Activated CD4-positive, alpha-beta memory T cell treated with anti-CD3 and anti-CD28 coated beads for 36 hours (primary cell): Measurements from ENCODE around the gene CAPN15. TPM values are rescaled to one million over a fixed set of nuclear protein-coding genes. Genes with fewer than 3 reads are reported as not detected.
A peak's percentile ranks its signal among the peaks of the same experiment; 100 is the strongest.

Experiments used
- CTCF ChIA-PET: fragments of 350-600 bp; sonication (Branson Sonifier 250); formaldehyde crosslinking; loops from one replicate; lab custom pipeline; 2021; ENCODE audit warnings: antibody characterized with exemption, inconsistent platforms; lab: Charles Lee
- POLR2A ChIA-PET: fragments of 350-600 bp; sonication (Branson Sonifier 250); formaldehyde crosslinking; loops from one replicate; lab custom pipeline; 2021; ENCODE audit warnings: antibody characterized with exemption; lab: Charles Lee
- DNase-seq: peaks from one replicate; pipeline ENCODE4 v3.0.0-alpha.2; 2020
- H3K27ac Mint-ChIP-seq: one replicate; pipeline ENCODE4 v1.8.0; 2021; ENCODE audit warnings: mixed read lengths
- H3K27me3 Mint-ChIP-seq: one replicate; pipeline ENCODE4 v1.8.0; 2021; ENCODE audit warnings: mixed read lengths
- H3K36me3 Mint-ChIP-seq: one replicate; pipeline ENCODE4 v1.8.0; 2021; ENCODE audit warnings: mixed read lengths
- H3K4me1 Mint-ChIP-seq: one replicate; pipeline ENCODE4 v1.8.0; 2021; ENCODE audit warnings: low read depth, mixed read lengths
- H3K4me3 Mint-ChIP-seq: one replicate; pipeline ENCODE4 v1.8.0; 2021; ENCODE audit warnings: mild to moderate bottlenecking, mixed read lengths
- H3K9me3 Mint-ChIP-seq: one replicate; pipeline ENCODE4 v1.8.0; 2021; ENCODE audit warnings: mixed read lengths
- intact Hi-C: fragments of 100-400 bp; cut with micrococcal nuclease; formaldehyde crosslinking; loops from one replicate; pipeline ENCODE4 v1.15.1; 2023
- total RNA-seq, 2 experiments: library from RNA; stranded (reverse); gene quantifications; one replicate each; pipeline ENCODE4 v1.2.3, GENCODE V29; 2021

The CAPN15 gene
- total RNA-seq, 2 experiments from 2014 or later = 69.7 to 76.2 TPM

GRCh38 chr16:522320-523096, 5.0 kb upstream of the CAPN15 start:
- peaks cover 3% of the 10 kb centered on the region for H3K36me3 Mint-ChIP-seq

DNA sequence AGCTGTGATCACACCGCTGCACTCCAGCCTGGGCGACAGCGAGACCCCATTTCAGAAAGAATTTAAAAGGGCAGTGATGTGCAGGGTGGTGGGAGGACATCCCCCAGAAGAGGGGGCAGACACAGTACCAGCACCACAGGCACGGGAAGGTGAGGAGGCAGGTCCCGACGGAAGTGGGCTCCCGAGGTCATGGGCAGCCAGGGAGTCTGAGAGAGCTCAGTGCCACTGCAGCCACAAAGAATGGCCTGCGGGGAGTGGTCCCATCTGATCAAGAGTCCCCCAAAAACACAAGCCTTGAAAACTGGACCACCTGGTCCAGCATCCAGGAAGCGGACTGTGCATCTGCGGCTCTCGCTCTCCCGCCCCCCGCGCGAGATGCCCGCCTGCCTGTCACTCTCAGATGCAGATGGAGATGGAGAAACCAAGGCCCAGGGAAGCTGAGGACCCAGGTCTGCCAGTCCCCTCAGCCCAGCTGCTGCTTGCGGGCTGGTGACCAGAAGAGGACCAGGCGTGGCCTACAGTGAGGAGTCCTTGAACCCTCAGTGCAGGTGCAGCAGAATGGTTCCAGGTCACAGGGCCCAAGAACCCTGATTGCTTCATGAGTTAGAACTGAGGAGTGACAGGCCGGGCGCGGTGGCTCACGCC, 4.3 kb upstream of the CAPN15 start:
- peaks cover 3% of the 10 kb centered on the region for H3K36me3 Mint-ChIP-seq
- ChIA-PET CTCF (no interaction called here), POLR2A (interaction anchor here (1.0 kb wide), 1 partner anchor 54 kb away, joined by 4 read pairs; no protein-coding TSS in a partner anchor)
- peak overlapping the region; percentile 54 for H3K27ac Mint-ChIP-seq
- no peaks in the 10 kb centered on the region for H3K27me3 Mint-ChIP-seq
- peaks cover 23% of the 10 kb centered on the region for H3K4me1 Mint-ChIP-seq
- intact Hi-C loops = no loop called here
- no peak for DNase-seq
- H3K4me3 Mint-ChIP-seq = no peak overlapping the region
- no peaks in the 10 kb centered on the region for H3K9me3 Mint-ChIP-seq

More at GRCh38 chr16:522320-523096, 5.0 kb upstream of the CAPN15 start:
- intact Hi-C loops = no loop called here
- POLR2A ChIA-PET = interaction anchor here (1.0 kb wide), 1 partner anchor 53 kb away, joined by 4 read pairs; no protein-coding TSS in a partner anchor
- H3K27ac Mint-ChIP-seq = peak overlapping the region; percentile 54
- H3K27me3 Mint-ChIP-seq = no peaks in the 10 kb centered on the region
- H3K4me1 Mint-ChIP-seq = peaks cover 23% of the 10 kb centered on the region
- CTCF ChIA-PET = no interaction called here
- no peaks in the 10 kb centered on the region for H3K9me3 Mint-ChIP-seq
- DNase-seq = no peak
- no peak overlapping the region for H3K4me3 Mint-ChIP-seq

- Mint-ChIP-seq H3K4me3 (no peak overlapping the region), H3K9me3 (no peaks in the 10 kb centered on the region), H3K27me3 (no peaks in the 10 kb centered on the region), H3K27ac (peak overlapping the region; percentile 99), H3K36me3 (peaks cover 3% of the 10 kb centered on the region), H3K4me1 (peaks cover 29% of the 10 kb centered on the region)
- CTCF ChIA-PET = no interaction called here
- POLR2A ChIA-PET = interaction anchor here (1.1 kb wide), 1 partner anchor 142 kb away, joined by 3 read pairs; no protein-coding TSS in a partner anchor
- intact Hi-C loops = loop anchor here (1.0 to 5.0 kb wide), 3 partner anchors 65 to 132 kb away; partner anchors contain the start of gene METTL26
- DNase-seq = no peak
Observed at GRCh38 chr16:524274-525040, 3.1 kb upstream of the CAPN15 start.

- ChIA-PET POLR2A (interaction anchor here (1.1 to 1.5 kb wide), 2 partner anchors 124 to 142 kb away, joined by 3 to 4 read pairs; partner anchors contain the start of gene WDR90), CTCF (no interaction called here)
- H3K9me3 Mint-ChIP-seq = no peaks in the 10 kb centered on the region
- H3K27ac Mint-ChIP-seq = peak overlapping the region; percentile 99
- peaks cover 3% of the 10 kb centered on the region for H3K36me3 Mint-ChIP-seq
- DNase-seq = no peak
- H3K4me3 Mint-ChIP-seq = peak overlapping the region; percentile 89
- peaks cover 35% of the 10 kb centered on the region for H3K4me1 Mint-ChIP-seq
- intact Hi-C loops = loop anchor here (1.0 to 5.0 kb wide), 3 partner anchors 64 to 133 kb away; partner anchors contain the start of gene METTL26
- no peaks in the 10 kb centered on the region for H3K27me3 Mint-ChIP-seq
Observed at GRCh38 chr16:525123-525519, 2.4 kb upstream of the CAPN15 start.

GRCh38 chr16:525520-526180, 1.9 kb upstream of the CAPN15 start:
- no peaks in the 10 kb centered on the region for H3K9me3 Mint-ChIP-seq
- peaks cover 39% of the 10 kb centered on the region for H3K4me1 Mint-ChIP-seq
- H3K36me3 Mint-ChIP-seq = peaks cover 3% of the 10 kb centered on the region
- POLR2A ChIA-PET = interaction anchor here (1.1 to 1.5 kb wide), 3 partner anchors 123 to 143 kb away, joined by 3 to 4 read pairs (median 4); partner anchors contain the start of gene WDR90
- H3K4me3 Mint-ChIP-seq = peak overlapping the region; percentile 89
- no peaks in the 10 kb centered on the region for H3K27me3 Mint-ChIP-seq
- CTCF ChIA-PET = interaction anchor here (1.0 kb wide), 1 partner anchor 134 kb away, joined by 3 read pairs; no protein-coding TSS in a partner anchor
- H3K27ac Mint-ChIP-seq = peak overlapping the region; percentile 99
- DNase-seq = peak; percentile 91
- intact Hi-C loops = loop anchor here (1.0 to 5.0 kb wide), 4 partner anchors 64 to 155 kb away; partner anchors contain the start of genes METTL26 and MRPL28

DNA sequence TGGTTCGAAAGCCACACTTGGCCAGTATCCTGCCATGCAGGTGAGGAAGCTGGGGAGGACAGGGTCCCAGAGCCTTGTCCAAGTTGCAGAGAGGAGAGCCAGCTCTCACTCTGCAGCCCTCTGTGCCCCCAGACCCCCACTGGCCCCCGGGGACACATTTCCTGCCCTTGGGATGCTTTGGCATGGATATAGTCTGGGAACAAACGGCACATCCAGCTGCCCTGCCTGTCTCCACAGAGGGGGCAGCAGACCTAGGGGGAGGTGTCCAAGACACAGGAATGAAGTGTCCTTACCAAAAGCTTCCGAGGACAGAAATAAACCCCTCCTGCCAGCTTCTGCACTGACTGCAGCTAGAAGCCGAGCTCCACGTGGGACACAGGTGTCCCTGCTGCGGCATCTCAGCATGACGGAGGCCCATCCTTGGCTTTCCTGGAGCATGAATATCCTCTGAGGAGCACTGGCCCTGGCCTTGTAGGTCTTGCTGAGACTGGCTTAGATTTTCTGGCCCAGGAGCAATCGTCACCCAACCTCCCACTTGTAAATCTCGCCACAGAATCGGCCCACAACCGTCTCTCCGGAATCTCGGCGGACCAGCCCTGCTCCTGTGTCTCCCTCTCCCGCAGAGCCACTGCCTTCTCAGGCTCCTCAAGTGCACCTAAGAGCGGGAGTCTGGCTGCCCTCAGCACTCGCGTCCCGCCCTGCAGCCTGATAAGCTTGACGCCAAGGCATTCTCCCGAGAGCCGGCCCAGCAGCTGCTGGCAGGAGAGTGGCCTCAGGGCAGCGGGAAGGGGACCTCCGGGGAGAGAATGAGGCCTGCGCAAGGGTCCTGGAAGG, 1.1 kb upstream of the CAPN15 start:
- CTCF ChIA-PET = interaction anchor here (1.0 to 1.2 kb wide), 2 partner anchors 134 kb away, joined by 3 to 6 read pairs; no protein-coding TSS in a partner anchor
- intact Hi-C loops = loop anchor here (1.0 to 5.0 kb wide), 2 partner anchors 134 to 156 kb away; partner anchors contain the start of gene MRPL28
- DNase-seq = peak; percentile 41
- Mint-ChIP-seq H3K4me1 (peaks cover 39% of the 10 kb centered on the region), H3K9me3 (no peaks in the 10 kb centered on the region), H3K36me3 (peaks cover 3% of the 10 kb centered on the region), H3K27me3 (no peaks in the 10 kb centered on the region), H3K4me3 (peak overlapping the region; percentile 89), H3K27ac (peak overlapping the region; percentile 99)
- POLR2A ChIA-PET = interaction anchor here (1.2 to 1.7 kb wide), 4 partner anchors 62 to 134 kb away, joined by 4 to 7 read pairs (median 4); partner anchors contain the start of genes METTL26 and WDR90

- peak overlapping the region; percentile 91 for H3K27ac Mint-ChIP-seq
- H3K4me1 Mint-ChIP-seq = peaks cover 37% of the 10 kb centered on the region
- H3K27me3 Mint-ChIP-seq = no peaks in the 10 kb centered on the region
- intact Hi-C loops = loop anchor here (2.0 to 5.0 kb wide), 2 partner anchors 38 to 136 kb away; partner anchors contain the start of gene NHLRC4
- DNase-seq = peak; percentile 72
- ChIA-PET CTCF (interaction anchor here (1.2 kb wide), 1 partner anchor 136 kb away, joined by 6 read pairs; no protein-coding TSS in a partner anchor), POLR2A (interaction anchor here (1.0 to 1.7 kb wide), 3 partner anchors 40 to 108 kb away, joined by 3 to 7 read pairs (median 4); partner anchors contain the start of gene METTL26)
- no peaks in the 10 kb centered on the region for H3K9me3 Mint-ChIP-seq
- peak overlapping the region; percentile 91 for H3K4me3 Mint-ChIP-seq
- H3K36me3 Mint-ChIP-seq = peaks cover 3% of the 10 kb centered on the region
Observed at GRCh38 chr16:528111-529011, 849 bp downstream of the CAPN15 start.

DNA sequence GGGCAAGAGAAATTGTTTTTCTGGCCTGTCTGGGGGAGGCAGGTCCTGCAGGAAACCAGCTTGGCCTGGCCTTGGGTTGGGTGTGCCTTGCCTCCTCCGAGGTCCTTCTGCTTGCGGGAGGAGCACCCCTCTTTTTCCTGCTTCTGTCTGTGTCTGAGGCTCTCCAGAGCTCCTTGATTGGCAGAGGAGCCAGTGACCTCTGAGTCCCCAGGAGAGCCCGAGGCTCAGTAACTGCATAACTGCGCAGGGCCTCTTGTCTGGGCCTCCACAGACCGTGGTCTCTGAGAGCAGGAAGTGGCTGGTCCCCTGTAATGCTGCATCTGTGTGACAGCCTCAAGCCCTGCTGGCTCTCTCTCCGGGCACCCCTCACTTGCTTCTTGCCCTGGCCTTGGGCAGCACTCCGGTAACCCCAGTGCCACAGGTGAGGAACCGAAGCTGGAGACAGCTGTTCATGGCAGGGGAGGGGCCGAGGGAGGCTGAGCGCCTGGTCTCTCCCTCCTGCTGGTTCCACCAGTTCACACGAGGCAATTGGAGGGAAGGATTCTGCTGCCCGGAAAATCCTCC, 1.6 kb downstream of the CAPN15 start:
- H3K27ac Mint-ChIP-seq = peak overlapping the region; percentile 91
- peak; percentile 53 for DNase-seq
- peak overlapping the region; percentile 91 for H3K4me3 Mint-ChIP-seq
- H3K27me3 Mint-ChIP-seq = no peaks in the 10 kb centered on the region
- intact Hi-C loops = loop anchor here (2.0 to 5.0 kb wide), 2 partner anchors 38 to 137 kb away; partner anchors contain the start of gene NHLRC4
- ChIA-PET CTCF (no interaction called here), POLR2A (interaction anchor here (1.0 kb wide), 1 partner anchor 40 kb away, joined by 3 read pairs; no protein-coding TSS in a partner anchor)
- H3K4me1 Mint-ChIP-seq = peaks cover 34% of the 10 kb centered on the region
- peaks cover 3% of the 10 kb centered on the region for H3K36me3 Mint-ChIP-seq
- H3K9me3 Mint-ChIP-seq = no peaks in the 10 kb centered on the region

- Mint-ChIP-seq H3K27ac (peak overlapping the region; percentile 8), H3K36me3 (peaks cover 2% of the 10 kb centered on the region), H3K4me3 (peak overlapping the region; percentile 26), H3K9me3 (no peaks in the 10 kb centered on the region), H3K4me1 (peaks cover 25% of the 10 kb centered on the region), H3K27me3 (no peaks in the 10 kb centered on the region)
- intact Hi-C loops = no loop called here
- no peak for DNase-seq
- ChIA-PET POLR2A (no interaction called here), CTCF (no interaction called here)
Observed at GRCh38 chr16:530111-530817, 2.8 kb downstream of the CAPN15 start.
